GM12892 (cell line): ENCODE results near the gene KDM1A.

ENCODE experiments used
- POLR2A ChIP-seq: IDR thresholded peaks from 2 replicates; pipeline ENCODE4 v1.6.1; 2011; ENCODE audit warnings: low read depth, low read length, control low read depth
- POLR2AphosphoS5 ChIP-seq: IDR thresholded peaks from 2 replicates; pipeline ENCODE4 v1.6.1; 2011; ENCODE audit warnings: low read depth, low read length, control low read depth

DNA sequence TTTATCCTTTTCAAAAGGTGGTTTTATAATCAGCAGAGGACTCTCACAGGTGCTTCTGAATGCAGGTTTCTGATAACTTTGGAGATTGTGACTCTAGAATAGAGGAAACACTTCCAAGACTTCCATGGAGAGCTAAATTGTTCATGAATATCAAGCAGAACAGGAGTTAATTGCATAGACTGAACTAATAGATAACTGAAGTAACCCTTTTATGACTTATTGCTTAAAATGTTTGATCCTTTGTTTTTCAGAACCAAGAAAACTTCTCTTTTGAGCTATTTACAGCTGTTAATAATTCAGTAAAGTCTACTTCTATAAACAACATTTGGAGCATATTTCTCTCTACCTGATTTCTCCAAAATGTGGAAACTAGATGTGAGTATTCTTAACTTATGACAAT, 23.5 kb upstream of the KDM1A start:
- TF ChIP-seq POLR2A, result no peak
- no peak for TF ChIP-seq POLR2AphosphoS5
